Body of pancreas (tissue), 4 donors: ENCODE data around the gene ZNF792.
"Not testable (repeated sequence)": the region's sequence is repeated elsewhere in the genome, so short reads cannot be mapped to it uniquely, and the experiment has no call there.

Experiments used
- CTCF ChIP-seq, 7 experiments: fragments of 450-650 bp in 4 of 7; fragments of 200-600 bp in 3 of 7; sonication (generic) in 3 of 7; IDR thresholded peaks; one replicate each; pipeline ENCODE4 v1.5.1; 2016 to 2019; ENCODE audit warnings: antibody characterized with exemption in 7 of 7
- POLR2A ChIP-seq, 3 donors: fragments of 450-650 bp; IDR thresholded peaks; one replicate each; pipeline ENCODE4 v1.6.1; 2016; ENCODE audit warnings: antibody characterized with exemption in 3 of 3, mild to moderate bottlenecking in 2 of 3

GRCh38 chr19:35006007-35006341 lies 41.9 kb upstream of the ZNF792 start:
- TF ChIP-seq CTCF, POLR2A (IDR thresholded peaks at IDR 0.05): not testable (repeated sequence)
